Naive thymus-derived CD4-positive, alpha-beta T cell (primary cell): ENCODE data around the gene PTPRG. TPM values are rescaled to one million over a fixed set of nuclear protein-coding genes. Genes with fewer than 3 reads are reported as not detected.

Experiments used
- ATAC-seq: fragments of 150-1000 bp; cut with Tn5 transposase; 2 replicates; pipeline ENCODE4 v1.10.0; 2021; ENCODE audit warnings: mild to moderate bottlenecking, moderate library complexity
- CTCF ChIA-PET: fragments of 350-600 bp; sonication (Branson Sonifier 250); formaldehyde crosslinking; loops from one replicate; lab custom pipeline; 2021; ENCODE audit warnings: antibody characterized with exemption; lab: Charles Lee
- POLR2A ChIA-PET: fragments of 350-600 bp; sonication (Branson Sonifier 250); formaldehyde crosslinking; loops from one replicate; lab custom pipeline; 2021; ENCODE audit warnings: antibody characterized with exemption, inconsistent platforms; lab: Charles Lee
- DNase-seq, 9 donors: peaks; one replicate each; pipeline versions ENCODE4 v3.0.0 to v3.0.0-alpha.2; 2020 to 2022; ENCODE audit warnings: mixed read lengths in 1 of 9
- H3K27ac ChIP-seq: one replicate; pipeline ENCODE4 v1.7.0; 2013; ENCODE audit warnings: mild to moderate bottlenecking, low read depth, low read length, moderate library complexity
- H3K27me3 ChIP-seq, 2 donors: one replicate each; pipeline ENCODE4 v1.7.0; 2013; ENCODE audit warnings: low read length in 2 of 2, mild to moderate bottlenecking in 2 of 2, moderate library complexity in 2 of 2; ENCODE audit not compliant: control insufficient read depth in 2 of 2, insufficient read depth in 2 of 2
- H3K36me3 ChIP-seq, 3 experiments: 1 replicate in 2 of 3; 2 replicates in 1 of 3; pipeline ENCODE4 v1.7.0; 2013; ENCODE audit warnings: low read length in 3 of 3, mild to moderate bottlenecking in 3 of 3, moderate library complexity in 1 of 3; ENCODE audit not compliant: insufficient read depth in 3 of 3, control insufficient read depth in 2 of 3
- H3K4me1 ChIP-seq, 2 donors: one replicate each; pipeline ENCODE4 v1.7.0; 2013; ENCODE audit warnings: low read length in 2 of 2, mild to moderate bottlenecking in 2 of 2, moderate library complexity in 1 of 2; ENCODE audit not compliant: control insufficient read depth in 2 of 2, insufficient read depth in 2 of 2
- H3K4me3 ChIP-seq: 2 replicates; pipeline ENCODE4 v1.7.0; 2013; ENCODE audit warnings: mild to moderate bottlenecking, low read length
- H3K9me3 ChIP-seq, 3 experiments: 1 replicate in 2 of 3; 2 replicates in 1 of 3; pipeline ENCODE4 v1.7.0; 2013; ENCODE audit warnings: low read length in 3 of 3; ENCODE audit not compliant: control insufficient read depth in 2 of 3
- H3K27ac Mint-ChIP-seq, 9 donors: one replicate each; pipeline ENCODE4 v1.8.0; 2020 to 2022; ENCODE audit warnings: mixed read lengths in 9 of 9, mild to moderate bottlenecking in 8 of 9, moderate library complexity in 5 of 9, inconsistent platforms in 2 of 9
- H3K27me3 Mint-ChIP-seq, 5 donors: one replicate each; pipeline ENCODE4 v1.8.0; 2021 to 2022; ENCODE audit warnings: mixed read lengths in 5 of 5, mild to moderate bottlenecking in 1 of 5
- H3K36me3 Mint-ChIP-seq, 5 donors: one replicate each; pipeline ENCODE4 v1.8.0; 2020 to 2022; ENCODE audit warnings: mixed read lengths in 5 of 5, mild to moderate bottlenecking in 3 of 5, inconsistent platforms in 1 of 5
- H3K4me1 Mint-ChIP-seq, 7 donors: one replicate each; pipeline ENCODE4 v1.8.0; 2020 to 2022; ENCODE audit warnings: mixed read lengths in 7 of 7, mild to moderate bottlenecking in 3 of 7, inconsistent platforms in 1 of 7
- H3K4me3 Mint-ChIP-seq, 10 donors: one replicate each; pipeline ENCODE4 v1.8.0; 2020 to 2022; ENCODE audit warnings: mild to moderate bottlenecking in 10 of 10, mixed read lengths in 10 of 10, moderate library complexity in 6 of 10, inconsistent platforms in 2 of 10
- H3K9me3 Mint-ChIP-seq, 11 donors: one replicate each; pipeline ENCODE4 v1.8.0; 2020 to 2022; ENCODE audit warnings: mixed read lengths in 11 of 11, mild to moderate bottlenecking in 4 of 11, inconsistent platforms in 1 of 11, moderate library complexity in 1 of 11
- intact Hi-C, 2 donors: fragments of 100-400 bp; cut with micrococcal nuclease; formaldehyde crosslinking; loops; one replicate each; pipeline ENCODE4 v1.15.1; 2023
- polyA plus RNA-seq, 2 donors: library from polyadenylated mRNA; unstranded; fragments of 300-500 nt; fragmentation: Illumina TruSeq; gene quantifications; one replicate each; pipeline ENCODE4 v1.2.3, GENCODE V29; 2021
- total RNA-seq, 6 experiments: library from RNA in 5 of 6; stranded (reverse) in 5 of 6; gene quantifications; 1 replicate in 5 of 6; 2 replicates in 1 of 6; pipeline ENCODE4 v1.2.3 and lab custom pipeline; 2021 to 2026

Gene PTPRG
- total and polyA plus RNA-seq, 7 experiments from 2014 or later = 0.17 to 1.7 TPM; not detected in 5

DNA sequence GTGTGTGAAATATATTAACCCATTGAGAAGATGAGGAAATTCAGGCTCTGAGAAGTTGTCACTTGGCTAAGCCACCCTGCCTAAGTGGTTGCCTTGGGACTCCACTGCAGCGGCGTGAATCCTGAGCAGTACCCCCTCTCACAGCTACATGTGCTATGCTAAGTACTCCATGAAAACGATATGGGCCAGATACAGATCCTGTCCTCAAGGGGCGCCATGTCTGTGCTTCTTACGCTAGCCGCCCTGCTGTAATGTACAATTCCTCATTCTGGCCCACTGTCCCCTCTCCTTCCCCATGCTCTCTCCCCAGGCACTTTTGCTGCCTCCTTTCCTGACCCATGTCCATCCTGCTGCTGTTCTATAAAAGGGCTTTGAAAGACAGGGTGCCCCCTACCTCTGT lies 671.7 kb downstream of the PTPRG start:
- no peak overlapping the region for H3K4me3 Mint-ChIP-seq
- Histone ChIP-seq H3K27me3 (no peaks in the 10 kb centered on the region), H3K4me1 (no peaks in the 10 kb centered on the region), H3K9me3 (no peaks in the 10 kb centered on the region), H3K27ac (no peak overlapping the region), H3K36me3 (no peaks in the 10 kb centered on the region), H3K4me3 (no peak overlapping the region)
- DNase-seq (no peak), ATAC-seq (no peak)
- ChIA-PET POLR2A (no interaction called here), CTCF (no interaction called here)
- peaks cover 0 to 8% (median 4%) of the 10 kb centered on the region in 5 donors for H3K27me3 Mint-ChIP-seq
- H3K36me3 Mint-ChIP-seq = no peaks in the 10 kb centered on the region
- H3K27ac Mint-ChIP-seq = no peak overlapping the region
- intact Hi-C loops = no loop called here
- peaks cover 0 to 2% (median 0%) of the 10 kb centered on the region in 11 donors for H3K9me3 Mint-ChIP-seq
- peaks cover 0 to 3% (median 0%) of the 10 kb centered on the region in 7 donors for H3K4me1 Mint-ChIP-seq

DNA sequence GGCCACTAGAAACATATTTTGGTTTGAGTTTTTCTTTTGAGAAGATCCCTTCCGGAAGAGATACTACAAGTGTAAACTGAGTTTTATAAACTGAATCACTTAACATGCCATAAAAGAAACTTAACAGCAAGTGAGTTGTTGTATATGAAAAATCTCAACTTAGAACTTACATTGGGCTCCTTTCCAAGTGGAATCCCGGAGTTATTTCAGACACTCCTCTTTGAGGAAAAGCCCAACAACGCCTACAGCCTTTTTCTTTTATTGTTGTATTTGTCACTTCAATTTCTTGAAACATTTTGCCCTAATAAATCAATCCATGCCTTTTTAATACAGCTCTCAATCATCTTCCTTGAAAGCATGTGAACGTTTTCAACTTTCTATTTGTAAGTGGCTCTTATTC lies 674.6 kb downstream of the PTPRG start:
- Mint-ChIP-seq H3K4me3 (no peak overlapping the region), H3K27ac (no peak overlapping the region), H3K36me3 (no peaks in the 10 kb centered on the region), H3K4me1 (peaks cover 0 to 4% (median 0%) of the 10 kb centered on the region in 7 donors), H3K9me3 (peaks cover 0 to 2% (median 0%) of the 10 kb centered on the region in 11 donors), H3K27me3 (peaks cover 3 to 15% (median 6%) of the 10 kb centered on the region in 5 donors)
- no peaks in the 10 kb centered on the region for H3K4me1 ChIP-seq
- no peak overlapping the region for H3K4me3 ChIP-seq
- intact Hi-C loops = no loop called here
- POLR2A ChIA-PET = no interaction called here
- no peaks in the 10 kb centered on the region for H3K9me3 ChIP-seq
- H3K27me3 ChIP-seq = no peaks in the 10 kb centered on the region
- H3K36me3 ChIP-seq = no peaks in the 10 kb centered on the region
- CTCF ChIA-PET = no interaction called here
- no peak overlapping the region for H3K27ac ChIP-seq
- no peak for DNase-seq
- no peak for ATAC-seq

DNA sequence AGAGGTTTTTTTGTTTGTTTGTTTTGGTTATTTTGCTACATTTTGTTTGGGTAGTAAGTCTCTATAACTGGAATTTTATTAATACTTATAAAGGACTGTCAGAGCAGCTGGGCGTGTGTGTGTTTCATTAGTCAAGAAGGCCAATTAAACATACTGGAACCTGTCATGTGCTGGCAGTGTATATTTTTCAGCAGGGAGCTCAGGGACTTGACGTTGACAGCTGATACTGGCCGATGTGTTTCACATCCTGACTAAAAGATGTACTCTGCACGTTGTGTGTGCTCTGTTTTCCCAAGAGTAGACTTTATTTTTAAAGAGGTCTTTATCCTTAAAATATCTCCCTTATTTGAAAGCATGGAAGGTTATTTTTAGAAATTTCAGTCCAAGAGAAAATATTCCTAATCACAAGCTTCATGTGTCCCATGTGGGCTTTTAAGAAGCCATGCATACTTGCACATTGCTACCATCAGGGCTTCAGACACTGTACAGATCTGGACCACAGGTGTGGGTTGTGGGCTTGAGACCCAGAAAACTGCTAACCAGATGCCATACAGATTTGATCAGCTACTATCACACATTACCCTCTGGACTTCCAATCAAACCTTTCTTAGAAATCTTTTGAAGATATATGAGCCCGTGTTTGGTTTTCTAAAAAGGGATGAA lies 676.0 kb downstream of the PTPRG start:
- intact Hi-C loops = no loop called here
- no peak overlapping the region for H3K4me3 Mint-ChIP-seq
- no peaks in the 10 kb centered on the region for H3K9me3 ChIP-seq
- CTCF ChIA-PET = no interaction called here
- POLR2A ChIA-PET = no interaction called here
- H3K27me3 ChIP-seq = no peaks in the 10 kb centered on the region
- H3K36me3 Mint-ChIP-seq = no peaks in the 10 kb centered on the region
- H3K27ac ChIP-seq = no peak overlapping the region
- H3K9me3 Mint-ChIP-seq = peaks cover 0 to 2% (median 0%) of the 10 kb centered on the region in 11 donors
- H3K4me1 ChIP-seq = no peaks in the 10 kb centered on the region
- peaks cover 0 to 4% (median 0%) of the 10 kb centered on the region in 7 donors for H3K4me1 Mint-ChIP-seq
- no peak overlapping the region for H3K4me3 ChIP-seq
- DNase-seq (no peak), ATAC-seq (no peak)
- no peak overlapping the region for H3K27ac Mint-ChIP-seq
- no peaks in the 10 kb centered on the region for H3K36me3 ChIP-seq
- H3K27me3 Mint-ChIP-seq = peaks cover 3 to 17% (median 8%) of the 10 kb centered on the region in 5 donors

DNA sequence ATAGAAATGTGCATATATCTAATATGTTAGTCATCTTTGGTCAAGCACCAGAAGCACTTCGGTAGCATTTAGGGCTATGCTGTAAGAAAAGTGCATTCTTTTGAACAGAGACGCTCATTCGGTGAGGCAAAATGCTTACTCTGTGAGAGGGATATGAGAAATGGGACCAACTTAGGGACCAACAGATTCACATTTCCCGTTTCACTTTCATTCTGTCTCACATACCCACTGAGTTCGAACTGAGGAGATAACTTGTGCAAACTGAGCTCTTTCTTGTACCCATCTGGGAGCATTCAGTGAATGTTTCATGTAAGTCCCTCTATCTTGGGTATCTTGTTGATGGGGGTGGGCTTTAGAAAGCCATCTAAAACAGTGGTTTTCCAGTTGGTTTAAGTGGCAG lies 676.6 kb downstream of the PTPRG start:
- intact Hi-C loops = no loop called here
- H3K4me1 Mint-ChIP-seq = peaks cover 0 to 4% (median 0%) of the 10 kb centered on the region in 7 donors
- CTCF ChIA-PET = interaction anchor here (0.7 kb wide), 1 partner anchor 28 kb away, joined by 3 read pairs; no protein-coding TSS in a partner anchor
- Histone ChIP-seq H3K27ac (no peak overlapping the region), H3K27me3 (no peaks in the 10 kb centered on the region), H3K4me1 (no peaks in the 10 kb centered on the region), H3K4me3 (no peak overlapping the region), H3K36me3 (no peaks in the 10 kb centered on the region), H3K9me3 (no peaks in the 10 kb centered on the region)
- H3K36me3 Mint-ChIP-seq = no peaks in the 10 kb centered on the region
- POLR2A ChIA-PET = no interaction called here
- DNase-seq = no peak
- H3K27ac Mint-ChIP-seq = no peak overlapping the region
- peaks cover 0 to 2% (median 0%) of the 10 kb centered on the region in 11 donors for H3K9me3 Mint-ChIP-seq
- H3K4me3 Mint-ChIP-seq = no peak overlapping the region
- peaks cover 3 to 17% (median 8%) of the 10 kb centered on the region in 5 donors for H3K27me3 Mint-ChIP-seq
- no peak for ATAC-seq

DNA sequence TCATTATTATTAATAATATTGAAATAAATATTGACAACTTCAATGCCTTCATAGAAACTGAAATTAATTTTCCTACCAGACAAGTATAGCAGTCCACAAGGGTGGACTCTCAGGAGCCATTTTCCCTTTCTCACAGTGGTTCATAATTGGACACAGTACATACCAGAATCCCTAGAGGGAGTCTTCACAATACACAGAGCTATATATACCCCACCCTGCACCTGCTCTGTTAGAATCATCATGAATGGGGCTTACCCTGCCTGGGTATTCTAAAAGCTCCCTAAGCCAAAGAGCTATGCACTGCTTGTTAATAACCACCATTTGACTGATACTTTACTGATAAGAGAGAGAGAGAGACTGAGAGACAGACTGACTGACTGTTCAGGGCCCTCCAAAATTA lies 677.1 kb downstream of the PTPRG start:
- intact Hi-C loops = no loop called here
- ChIA-PET CTCF (interaction anchor here (0.7 kb wide), 1 partner anchor 29 kb away, joined by 3 read pairs; no protein-coding TSS in a partner anchor), POLR2A (no interaction called here)
- no peaks in the 10 kb centered on the region for H3K36me3 ChIP-seq
- H3K4me1 ChIP-seq = no peaks in the 10 kb centered on the region
- no peaks in the 10 kb centered on the region for H3K9me3 ChIP-seq
- Mint-ChIP-seq H3K4me3 (no peak overlapping the region), H3K27ac (no peak overlapping the region), H3K4me1 (peaks cover 0 to 4% (median 0%) of the 10 kb centered on the region in 7 donors), H3K36me3 (no peaks in the 10 kb centered on the region), H3K9me3 (no peaks in the 10 kb centered on the region), H3K27me3 (peaks cover 3 to 12% (median 8%) of the 10 kb centered on the region in 5 donors)
- ATAC-seq (no peak), DNase-seq (no peak)
- no peak overlapping the region for H3K4me3 ChIP-seq
- H3K27me3 ChIP-seq = no peaks in the 10 kb centered on the region
- H3K27ac ChIP-seq = no peak overlapping the region

DNA sequence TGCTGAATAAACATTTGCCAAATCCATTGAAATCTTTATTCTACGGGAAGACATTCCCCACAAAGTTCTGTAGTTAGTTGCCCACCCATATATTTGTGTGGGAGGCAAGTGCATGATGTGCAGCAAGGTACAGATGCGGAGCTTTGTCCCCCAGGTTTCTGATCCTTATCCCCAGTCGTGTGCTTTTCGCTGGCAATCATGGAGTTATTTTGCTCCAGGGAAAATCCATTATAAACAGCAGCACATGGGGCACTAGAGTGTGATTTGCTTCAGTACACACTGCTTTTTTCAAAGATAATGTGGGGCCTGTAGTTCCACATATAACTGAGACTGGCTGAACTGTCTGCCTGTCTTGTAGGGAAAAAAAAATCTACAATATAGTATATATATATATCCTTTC lies 679.9 kb downstream of the PTPRG start:
- Mint-ChIP-seq H3K27ac (no peak overlapping the region), H3K9me3 (no peaks in the 10 kb centered on the region), H3K36me3 (no peaks in the 10 kb centered on the region), H3K27me3 (peaks cover 2 to 20% (median 7%) of the 10 kb centered on the region in 5 donors), H3K4me3 (no peak overlapping the region), H3K4me1 (peaks cover 0 to 4% (median 0%) of the 10 kb centered on the region in 7 donors)
- H3K27me3 ChIP-seq = no peaks in the 10 kb centered on the region
- DNase-seq = no peak
- ChIA-PET POLR2A (no interaction called here), CTCF (no interaction called here)
- intact Hi-C loops = no loop called here
- H3K36me3 ChIP-seq = no peaks in the 10 kb centered on the region
- no peak for ATAC-seq
- no peak overlapping the region for H3K27ac ChIP-seq
- H3K4me1 ChIP-seq = no peaks in the 10 kb centered on the region
- no peak overlapping the region for H3K4me3 ChIP-seq
- H3K9me3 ChIP-seq = no peaks in the 10 kb centered on the region
